SU-DHL-6 (cell line): ENCODE measurements around the gene HJV.

Experiments
- H2AFZ ChIP-seq: fragments of 200-600 bp; sonication (generic); 2 replicates; pipeline ENCODE4 v1.6.1; 2014; ENCODE audit warnings: low read depth, mild to moderate bottlenecking, moderate library complexity, mixed read lengths, antibody characterized with exemption, low read length; ENCODE audit not compliant: severe bottlenecking
- H3F3A ChIP-seq: fragments of 200-600 bp; shearing (Covaris generic); 2 replicates; pipeline ENCODE4 v1.6.0; 2016; ENCODE audit warnings: antibody characterized with exemption, mild to moderate bottlenecking; ENCODE audit not compliant: insufficient read depth
- H3K27ac ChIP-seq: fragments of 200-600 bp; sonication (generic); 2 replicates; pipeline ENCODE4 v1.5.1; 2016; ENCODE audit warnings: low read depth, mild to moderate bottlenecking, low read length, moderate library complexity, mixed read lengths
- H3K27me3 ChIP-seq: fragments of 200-600 bp; sonication (generic), shearing (Covaris generic); 2 replicates; pipeline ENCODE4 v1.6.0; 2014; ENCODE audit warnings: mild to moderate bottlenecking, low read length
- H3K36me3 ChIP-seq: fragments of 200-600 bp; sonication (generic); 2 replicates; pipeline ENCODE4 v1.6.1; 2014; ENCODE audit warnings: mild to moderate bottlenecking, low read length, mixed read lengths
- H3K4me2 ChIP-seq: fragments of 300-600, 200-600 bp; shearing (Covaris generic), sonication (generic); 2 replicates; pipeline ENCODE4 v1.6.0; 2014; ENCODE audit warnings: low read length, low read depth, mild to moderate bottlenecking; ENCODE audit not compliant: poor library complexity, severe bottlenecking
- H3K4me3 ChIP-seq: fragments of 200-600 bp; sonication (generic); 2 replicates; pipeline ENCODE4 v1.5.1; 2014; ENCODE audit warnings: antibody characterized with exemption, low read length, mild to moderate bottlenecking, mixed read lengths; ENCODE audit not compliant: insufficient read depth, poor library complexity, severe bottlenecking
- H3K79me2 ChIP-seq: fragments of 200-600 bp; sonication (generic); 2 replicates; pipeline ENCODE4 v1.6.1; 2014; ENCODE audit warnings: mild to moderate bottlenecking, low read length, moderate library complexity; ENCODE audit not compliant: insufficient read depth
- H3K9ac ChIP-seq: fragments of 200-600 bp; sonication (generic); 2 replicates; pipeline ENCODE4 v1.7.0; 2014; ENCODE audit warnings: mild to moderate bottlenecking, low read length
- H3K9me2 ChIP-seq: fragments of 200-600 bp; sonication (generic); replicated peaks from 2 replicates; pipeline ENCODE4 v1.6.1; 2014; ENCODE audit warnings: low read length; ENCODE audit not compliant: insufficient read depth
- H3K9me3 ChIP-seq: fragments of 200-600 bp; sonication (generic); 2 replicates; pipeline ENCODE4 v1.6.1; 2014; ENCODE audit warnings: low read length, mixed read lengths; ENCODE audit not compliant: insufficient read depth
- H4K20me1 ChIP-seq: fragments of 200-600 bp; sonication (generic); 2 replicates; pipeline ENCODE4 v1.6.1; 2014; ENCODE audit warnings: low read depth, mild to moderate bottlenecking, antibody characterized with exemption, low read length, moderate library complexity, mixed read lengths
- EZH2phosphoT487 ChIP-seq: fragments of 200-600 bp; sonication (generic), shearing (Covaris generic); conservative IDR thresholded peaks from 2 replicates; pipeline ENCODE4 v1.6.1; 2018; ENCODE audit warnings: mild to moderate bottlenecking, antibody characterized with exemption, low read length, moderate library complexity, mixed read lengths
- TF ChIP-seq, protein P1 (sequence below): fragments of 200-600 bp; sonication (generic); IDR thresholded peaks from one replicate; pipeline ENCODE4 v1.5.1; 2017; ENCODE audit warnings: antibody characterized with exemption, mild to moderate bottlenecking, low read length, moderate library complexity; ENCODE audit not compliant: insufficient read depth, poor library complexity, severe bottlenecking

HJV gene

DNA sequence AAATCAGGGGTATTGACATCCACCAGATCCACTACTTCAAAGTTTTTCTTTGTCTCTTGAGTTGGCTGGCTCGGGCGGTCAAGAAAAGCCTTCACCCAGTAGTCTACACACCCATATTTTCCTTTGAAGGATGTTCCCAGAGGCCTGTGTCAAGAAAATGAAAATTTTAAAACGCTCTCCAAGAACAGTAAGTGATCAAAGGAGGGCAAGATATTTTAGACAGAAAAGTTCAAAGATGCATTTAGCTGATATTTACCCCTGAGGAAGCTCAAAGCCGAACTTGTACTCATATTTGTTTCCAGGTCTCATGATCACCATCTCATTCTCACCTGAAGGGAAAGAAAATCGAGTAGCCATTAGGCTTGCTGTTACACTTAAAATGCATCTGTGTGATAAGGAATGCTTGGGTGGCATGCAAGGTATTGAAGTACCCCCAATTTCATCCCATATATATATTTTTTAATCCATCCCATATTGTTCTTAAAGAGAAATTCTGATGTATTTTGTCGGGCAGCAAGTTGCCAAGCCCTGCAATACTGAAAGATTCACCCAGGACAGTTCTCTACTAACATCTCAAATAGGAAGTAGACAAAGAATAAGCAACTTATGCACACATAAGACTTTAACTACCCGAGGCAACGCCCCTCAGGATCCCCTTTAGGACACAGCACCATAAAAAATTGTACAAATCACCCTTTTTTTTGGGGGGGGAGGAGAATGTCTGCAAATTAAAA, 26.2 kb downstream of the HJV start:
- H4K20me1 ChIP-seq, result peaks cover 5% of the 10 kb centered on the region; the same call in 1 of the 2 replicates
- no peak overlapping the region for H2AFZ ChIP-seq
- H3K36me3 ChIP-seq, result peaks cover 26% of the 10 kb centered on the region
- peak overlapping the region; percentile 99 for H3K4me3 ChIP-seq
- peak overlapping the region; percentile 94 for H3K9ac ChIP-seq
- no peaks in the 10 kb centered on the region for H3K9me3 ChIP-seq
- TF ChIP-seq, protein P1, sequence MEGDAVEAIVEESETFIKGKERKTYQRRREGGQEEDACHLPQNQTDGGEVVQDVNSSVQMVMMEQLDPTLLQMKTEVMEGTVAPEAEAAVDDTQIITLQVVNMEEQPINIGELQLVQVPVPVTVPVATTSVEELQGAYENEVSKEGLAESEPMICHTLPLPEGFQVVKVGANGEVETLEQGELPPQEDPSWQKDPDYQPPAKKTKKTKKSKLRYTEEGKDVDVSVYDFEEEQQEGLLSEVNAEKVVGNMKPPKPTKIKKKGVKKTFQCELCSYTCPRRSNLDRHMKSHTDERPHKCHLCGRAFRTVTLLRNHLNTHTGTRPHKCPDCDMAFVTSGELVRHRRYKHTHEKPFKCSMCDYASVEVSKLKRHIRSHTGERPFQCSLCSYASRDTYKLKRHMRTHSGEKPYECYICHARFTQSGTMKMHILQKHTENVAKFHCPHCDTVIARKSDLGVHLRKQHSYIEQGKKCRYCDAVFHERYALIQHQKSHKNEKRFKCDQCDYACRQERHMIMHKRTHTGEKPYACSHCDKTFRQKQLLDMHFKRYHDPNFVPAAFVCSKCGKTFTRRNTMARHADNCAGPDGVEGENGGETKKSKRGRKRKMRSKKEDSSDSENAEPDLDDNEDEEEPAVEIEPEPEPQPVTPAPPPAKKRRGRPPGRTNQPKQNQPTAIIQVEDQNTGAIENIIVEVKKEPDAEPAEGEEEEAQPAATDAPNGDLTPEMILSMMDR, result no peak
- no peak for TF ChIP-seq EZH2phosphoT487
- peak overlapping the region; percentile 80 for H3K27ac ChIP-seq
- H3K9me2 ChIP-seq, result no peaks in the 10 kb centered on the region
- H3K27me3 ChIP-seq, result no peaks in the 10 kb centered on the region
- peaks cover 14% of the 10 kb centered on the region for H3K79me2 ChIP-seq
- H3F3A ChIP-seq, result peaks cover 59% of the 10 kb centered on the region
- H3K4me2 ChIP-seq, result peak overlapping the region; percentile 90

DNA sequence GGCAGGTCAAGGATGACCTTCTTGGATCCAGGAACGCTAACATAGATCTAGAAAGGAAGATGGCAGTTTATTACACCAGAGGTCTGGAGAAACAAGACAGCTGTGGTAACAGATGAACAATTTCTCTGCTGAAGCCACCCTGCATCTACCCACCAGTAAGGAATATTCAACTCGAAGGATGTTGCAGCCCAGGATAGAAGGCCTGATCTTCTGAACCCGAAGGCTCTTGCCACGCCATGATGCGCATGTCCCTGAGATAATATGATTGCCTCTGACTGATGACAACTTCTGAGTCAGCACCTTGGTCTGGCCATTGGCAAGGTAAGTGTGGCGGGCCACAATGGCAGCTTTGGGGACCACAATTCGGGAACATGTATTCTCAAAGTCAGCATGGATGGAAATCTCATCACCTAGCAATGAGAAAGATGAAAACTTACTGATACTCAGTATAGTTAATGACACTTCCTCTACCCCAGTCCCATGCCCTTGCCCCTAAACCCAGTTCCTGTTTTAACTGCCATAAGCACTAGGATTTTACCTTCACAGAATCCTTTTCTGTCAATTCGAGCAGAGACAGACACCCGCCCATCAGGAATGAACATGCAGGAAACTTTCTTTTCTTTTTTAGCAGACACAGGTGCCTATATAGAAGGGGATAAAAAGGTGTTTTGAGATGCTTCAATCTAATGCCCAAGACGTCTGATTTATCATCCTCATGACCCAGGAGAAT, 27.0 kb downstream of the HJV start:
- H3K27ac ChIP-seq, result no peak overlapping the region
- TF ChIP-seq, protein P1, result no peak
- TF ChIP-seq EZH2phosphoT487, result no peak
- peaks cover 59% of the 10 kb centered on the region for H3F3A ChIP-seq

DNA sequence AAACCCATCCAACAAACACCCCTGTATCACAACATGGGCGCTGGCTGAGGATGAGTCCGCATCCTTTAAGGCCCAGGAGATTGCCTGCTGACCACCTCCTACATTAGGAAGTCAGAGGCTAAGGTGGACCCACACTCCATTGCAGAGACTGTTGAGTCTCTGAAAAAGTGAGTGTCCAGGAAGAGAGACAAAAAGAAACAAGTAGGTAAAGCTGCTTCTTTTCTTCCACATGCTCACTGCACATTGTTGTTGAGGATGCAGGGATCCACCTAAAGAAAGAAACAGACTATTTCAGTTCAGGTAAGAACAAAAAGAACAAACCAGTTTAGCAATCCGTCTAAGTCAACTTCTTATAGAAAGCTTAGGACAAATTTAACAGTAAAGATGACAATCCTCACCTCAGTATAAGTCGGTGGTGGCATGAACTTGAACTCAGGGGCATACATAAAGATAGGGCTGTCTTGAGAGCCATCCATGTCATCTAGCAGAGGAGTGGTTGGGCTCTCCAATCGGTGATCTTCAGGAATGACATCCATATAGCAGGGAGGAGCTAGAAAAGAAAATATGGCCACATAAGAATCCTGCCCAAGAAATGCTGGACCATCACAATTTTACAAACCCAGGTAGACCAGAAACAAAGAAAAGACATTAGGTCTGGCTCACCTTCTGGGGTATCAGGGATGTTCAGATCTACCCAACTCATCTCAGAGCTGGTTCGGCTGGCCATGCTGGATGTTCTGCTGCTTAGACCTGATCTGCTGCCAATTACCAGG, 27.7 kb downstream of the HJV start:
- no peak for TF ChIP-seq EZH2phosphoT487
- TF ChIP-seq, protein P1, result no peak
- H3K9ac ChIP-seq, result no peak overlapping the region
- H3K9me2 ChIP-seq, result no peaks in the 10 kb centered on the region
- H3K36me3 ChIP-seq, result peaks cover 26% of the 10 kb centered on the region
- no peak overlapping the region for H3K27ac ChIP-seq
- H3K4me2 ChIP-seq, result peak overlapping the region; percentile 90
- peaks cover 5% of the 10 kb centered on the region; the same call in 1 of the 2 replicates for H4K20me1 ChIP-seq
- H3K9me3 ChIP-seq, result no peaks in the 10 kb centered on the region
- H3K27me3 ChIP-seq, result no peaks in the 10 kb centered on the region
- no peak overlapping the region for H3K4me3 ChIP-seq
- peaks cover 14% of the 10 kb centered on the region for H3K79me2 ChIP-seq
- H3F3A ChIP-seq, result peaks cover 59% of the 10 kb centered on the region
- H2AFZ ChIP-seq, result no peak overlapping the region

More for the DNA sequence above, 27.0 kb downstream of the HJV start:
- Histone ChIP-seq H2AFZ (no peak overlapping the region), H3K9ac (peak overlapping the region; percentile 94), H3K9me2 (no peaks in the 10 kb centered on the region), H3K36me3 (peaks cover 26% of the 10 kb centered on the region), H3K79me2 (peaks cover 14% of the 10 kb centered on the region), H3K4me2 (peak overlapping the region; percentile 90), H3K9me3 (no peaks in the 10 kb centered on the region), H4K20me1 (peaks cover 5% of the 10 kb centered on the region; the same call in 1 of the 2 replicates), H3K27me3 (no peaks in the 10 kb centered on the region), H3K4me3 (peak overlapping the region; percentile 99)
